ENCODE data around the gene ESM1.

ESM1 gene

GRCh38 chr5:54932789-54933188 is 52.6 kb downstream of the ESM1 start:
- no peak for TF ChIP-seq ZFX (IDR thresholded peaks at IDR 0.05)
- TF ChIP-seq, protein P1, sequence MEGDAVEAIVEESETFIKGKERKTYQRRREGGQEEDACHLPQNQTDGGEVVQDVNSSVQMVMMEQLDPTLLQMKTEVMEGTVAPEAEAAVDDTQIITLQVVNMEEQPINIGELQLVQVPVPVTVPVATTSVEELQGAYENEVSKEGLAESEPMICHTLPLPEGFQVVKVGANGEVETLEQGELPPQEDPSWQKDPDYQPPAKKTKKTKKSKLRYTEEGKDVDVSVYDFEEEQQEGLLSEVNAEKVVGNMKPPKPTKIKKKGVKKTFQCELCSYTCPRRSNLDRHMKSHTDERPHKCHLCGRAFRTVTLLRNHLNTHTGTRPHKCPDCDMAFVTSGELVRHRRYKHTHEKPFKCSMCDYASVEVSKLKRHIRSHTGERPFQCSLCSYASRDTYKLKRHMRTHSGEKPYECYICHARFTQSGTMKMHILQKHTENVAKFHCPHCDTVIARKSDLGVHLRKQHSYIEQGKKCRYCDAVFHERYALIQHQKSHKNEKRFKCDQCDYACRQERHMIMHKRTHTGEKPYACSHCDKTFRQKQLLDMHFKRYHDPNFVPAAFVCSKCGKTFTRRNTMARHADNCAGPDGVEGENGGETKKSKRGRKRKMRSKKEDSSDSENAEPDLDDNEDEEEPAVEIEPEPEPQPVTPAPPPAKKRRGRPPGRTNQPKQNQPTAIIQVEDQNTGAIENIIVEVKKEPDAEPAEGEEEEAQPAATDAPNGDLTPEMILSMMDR (conservative IDR thresholded peaks at IDR 0.05) = no peak

GRCh38 chr5:54930736-54931135 is 54.7 kb downstream of the ESM1 start:
- H3K27ac ChIP-seq = no peak overlapping the region
- no peak for TF ChIP-seq ZFX (IDR thresholded peaks at IDR 0.05)
- TF ChIP-seq, protein P1 (conservative IDR thresholded peaks at IDR 0.05) = no peak

More at GRCh38 chr5:54932789-54933188, 52.6 kb downstream of the ESM1 start:
- H3K27ac ChIP-seq = no peak overlapping the region

All from C4-2B (cell line).